ENCODE measurements around the gene SIGLECL1.
"Not testable (repeated sequence)": the region's sequence is repeated elsewhere in the genome, so short reads cannot be mapped to it uniquely, and the experiment has no call there.

SIGLECL1 gene

DNA sequence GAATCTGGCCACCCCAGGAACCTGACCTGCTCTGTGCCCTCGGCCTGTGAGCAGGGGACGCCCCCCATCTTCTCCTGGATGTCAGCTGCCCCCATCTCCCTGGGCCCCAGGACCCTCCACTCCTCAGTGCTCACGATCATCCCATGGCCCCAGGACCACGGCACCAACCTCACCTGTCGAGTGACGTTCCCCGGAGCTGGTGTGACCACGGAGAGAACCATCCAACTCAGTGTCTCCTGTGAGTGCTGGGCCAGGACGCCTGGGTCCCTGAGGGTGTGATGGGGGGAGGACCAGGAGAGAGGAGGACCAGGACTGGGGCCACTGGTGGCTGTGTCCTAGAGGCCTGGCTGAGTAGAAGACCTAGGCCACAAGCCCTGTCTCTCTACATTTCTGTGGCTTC is 39.0 kb upstream of the SIGLECL1 start:
- ChIA-PET POLR2A (ENCODE audit: low non-redundant PET) (no interaction called here), CTCF (no interaction called here)
- TF ChIP-seq, protein P1, sequence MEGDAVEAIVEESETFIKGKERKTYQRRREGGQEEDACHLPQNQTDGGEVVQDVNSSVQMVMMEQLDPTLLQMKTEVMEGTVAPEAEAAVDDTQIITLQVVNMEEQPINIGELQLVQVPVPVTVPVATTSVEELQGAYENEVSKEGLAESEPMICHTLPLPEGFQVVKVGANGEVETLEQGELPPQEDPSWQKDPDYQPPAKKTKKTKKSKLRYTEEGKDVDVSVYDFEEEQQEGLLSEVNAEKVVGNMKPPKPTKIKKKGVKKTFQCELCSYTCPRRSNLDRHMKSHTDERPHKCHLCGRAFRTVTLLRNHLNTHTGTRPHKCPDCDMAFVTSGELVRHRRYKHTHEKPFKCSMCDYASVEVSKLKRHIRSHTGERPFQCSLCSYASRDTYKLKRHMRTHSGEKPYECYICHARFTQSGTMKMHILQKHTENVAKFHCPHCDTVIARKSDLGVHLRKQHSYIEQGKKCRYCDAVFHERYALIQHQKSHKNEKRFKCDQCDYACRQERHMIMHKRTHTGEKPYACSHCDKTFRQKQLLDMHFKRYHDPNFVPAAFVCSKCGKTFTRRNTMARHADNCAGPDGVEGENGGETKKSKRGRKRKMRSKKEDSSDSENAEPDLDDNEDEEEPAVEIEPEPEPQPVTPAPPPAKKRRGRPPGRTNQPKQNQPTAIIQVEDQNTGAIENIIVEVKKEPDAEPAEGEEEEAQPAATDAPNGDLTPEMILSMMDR (conservative IDR thresholded peaks at IDR 0.05; ENCODE audit: low read depth): no peak
- no peak for DNase-seq (ENCODE audit: low spot score)
- H3K27ac ChIP-seq: no peak overlapping the region

DNA sequence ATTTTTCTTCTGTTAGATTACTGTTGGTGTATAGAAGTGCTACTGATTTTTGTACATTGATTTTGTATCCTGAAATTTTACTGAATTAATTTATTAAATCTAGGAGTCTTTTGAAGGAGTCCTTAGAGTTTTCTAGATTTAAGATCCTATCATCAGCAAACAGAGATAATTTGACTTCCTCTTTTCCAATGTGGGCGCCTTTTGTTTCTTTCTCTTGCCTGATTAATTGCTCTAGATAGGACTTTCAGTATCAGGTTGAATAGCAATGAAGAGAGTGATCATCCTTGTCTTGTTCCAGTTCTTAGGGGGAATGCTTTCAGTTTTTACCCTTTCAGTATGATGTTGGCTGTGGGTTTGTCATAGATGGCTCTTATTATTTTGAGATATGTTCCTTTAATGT is 31.6 kb upstream of the SIGLECL1 start:
- POLR2A ChIA-PET (ENCODE audit: low non-redundant PET): no interaction called here
- CTCF ChIA-PET: no interaction called here
- no peak for DNase-seq (ENCODE audit: low spot score)
- TF ChIP-seq, protein P1 (conservative IDR thresholded peaks at IDR 0.05; ENCODE audit: low read depth): no peak
- no peak overlapping the region for H3K27ac ChIP-seq

DNA sequence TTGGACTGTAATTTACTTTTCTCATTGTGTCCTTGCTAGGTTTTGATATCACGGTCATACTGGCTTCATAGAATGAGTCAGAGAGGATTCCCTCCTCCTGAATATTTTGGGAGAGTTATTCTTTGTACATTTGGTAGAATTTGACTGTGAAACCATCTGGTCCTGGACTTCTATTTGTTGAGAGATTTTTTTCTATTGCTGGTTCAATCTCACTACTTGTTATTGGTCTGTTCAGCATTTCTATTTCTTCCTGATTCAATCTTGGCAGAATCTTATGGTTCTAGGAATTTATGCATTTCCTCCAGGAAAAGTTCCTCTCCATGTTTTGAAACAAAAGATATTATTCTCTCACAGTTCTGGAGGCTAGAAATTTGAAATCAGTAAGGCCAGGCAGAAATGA is 30.9 kb upstream of the SIGLECL1 start:
- TF ChIP-seq, protein P1 (conservative IDR thresholded peaks at IDR 0.05; ENCODE audit: low read depth): no peak
- no peak for DNase-seq (ENCODE audit: low spot score)
- no peak overlapping the region for H3K27ac ChIP-seq
- POLR2A ChIA-PET (ENCODE audit: low non-redundant PET): no interaction called here
- CTCF ChIA-PET: no interaction called here

DNA sequence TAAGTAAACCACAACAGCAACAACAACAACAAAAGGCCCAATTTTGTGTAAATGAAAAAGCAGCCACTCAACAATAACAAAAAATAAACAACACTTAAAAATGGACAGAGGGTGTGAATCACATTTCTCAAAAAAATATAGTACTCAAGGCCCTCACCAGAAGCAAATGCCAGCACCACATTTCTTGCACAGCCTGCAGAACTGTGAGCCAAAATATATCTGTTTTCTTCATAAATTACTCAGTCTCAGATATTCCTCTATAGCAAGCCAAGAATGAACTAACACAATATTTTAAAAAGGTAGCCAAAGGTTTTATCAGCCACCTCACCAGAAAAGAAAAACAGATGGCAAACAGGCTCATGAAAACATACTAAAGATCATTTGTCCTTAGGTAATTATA is 29.9 kb upstream of the SIGLECL1 start:
- ChIA-PET CTCF (no interaction called here), POLR2A (ENCODE audit: low non-redundant PET) (no interaction called here)
- TF ChIP-seq, protein P1 (conservative IDR thresholded peaks at IDR 0.05; ENCODE audit: low read depth): no peak
- no peak overlapping the region for H3K27ac ChIP-seq
- DNase-seq (ENCODE audit: low spot score): no peak

DNA sequence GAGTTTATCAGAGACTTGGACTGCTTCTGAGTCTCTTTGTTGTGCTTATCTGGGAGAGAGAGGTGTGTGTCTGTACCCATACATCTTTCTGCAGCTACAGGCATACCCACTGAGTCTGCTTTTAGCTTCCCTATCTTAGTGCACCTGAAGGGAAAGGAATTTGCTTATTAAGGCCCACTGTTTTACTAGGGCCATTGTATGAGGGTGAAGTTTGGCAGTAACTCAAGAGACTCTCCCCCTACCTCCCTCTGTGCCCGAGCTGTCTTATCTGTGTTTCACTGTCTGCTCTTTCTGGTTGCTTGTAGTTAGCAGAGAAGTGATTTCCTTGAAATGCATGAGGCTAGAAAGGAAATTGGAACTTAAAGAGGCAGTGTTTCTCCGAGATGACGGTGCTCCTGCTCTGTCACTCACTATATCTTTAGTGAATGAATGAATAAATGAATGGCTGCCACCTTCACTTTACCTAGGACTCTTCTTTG is 26.7 kb upstream of the SIGLECL1 start:
- TF ChIP-seq, protein P1 (conservative IDR thresholded peaks at IDR 0.05; ENCODE audit: low read depth): no peak
- CTCF ChIA-PET: no interaction called here
- POLR2A ChIA-PET (ENCODE audit: low non-redundant PET): no interaction called here
- DNase-seq (ENCODE audit: low spot score): no peak
- no peak overlapping the region for H3K27ac ChIP-seq

DNA sequence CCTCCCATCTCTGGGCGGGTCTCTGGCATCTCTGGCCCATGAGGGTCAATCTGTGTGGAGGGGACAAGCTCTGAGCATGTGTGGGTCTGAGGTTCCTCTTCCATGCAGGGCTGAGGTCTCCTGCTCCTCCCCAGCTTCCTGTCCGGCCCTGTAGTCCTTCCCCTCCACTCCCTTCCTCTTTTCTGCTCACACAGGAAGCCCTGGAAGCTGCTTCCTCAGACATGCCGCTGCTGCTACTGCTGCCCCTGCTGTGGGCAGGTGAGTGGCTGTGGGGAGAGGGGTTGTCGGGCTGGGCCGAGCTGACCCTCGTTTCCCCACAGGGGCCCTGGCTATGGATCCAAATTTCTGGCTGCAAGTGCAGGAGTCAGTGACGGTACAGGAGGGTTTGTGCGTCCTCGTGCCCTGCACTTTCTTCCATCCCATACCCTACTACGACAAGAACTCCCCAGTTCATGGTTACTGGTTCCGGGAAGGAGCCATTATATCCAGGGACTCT is 25.9 kb upstream of the SIGLECL1 start, which contains the start of gene CD33:
CD33 (plus strand) TSS at position 183 of the 496 bp plus-strand sequence; CDS start at position 222, 39 bp downstream.
- H3K27ac ChIP-seq; CTCF ChIA-PET; DNase-seq (ENCODE audit: low spot score); POLR2A ChIA-PET (ENCODE audit: low non-redundant PET): not testable (repeated sequence)

DNA sequence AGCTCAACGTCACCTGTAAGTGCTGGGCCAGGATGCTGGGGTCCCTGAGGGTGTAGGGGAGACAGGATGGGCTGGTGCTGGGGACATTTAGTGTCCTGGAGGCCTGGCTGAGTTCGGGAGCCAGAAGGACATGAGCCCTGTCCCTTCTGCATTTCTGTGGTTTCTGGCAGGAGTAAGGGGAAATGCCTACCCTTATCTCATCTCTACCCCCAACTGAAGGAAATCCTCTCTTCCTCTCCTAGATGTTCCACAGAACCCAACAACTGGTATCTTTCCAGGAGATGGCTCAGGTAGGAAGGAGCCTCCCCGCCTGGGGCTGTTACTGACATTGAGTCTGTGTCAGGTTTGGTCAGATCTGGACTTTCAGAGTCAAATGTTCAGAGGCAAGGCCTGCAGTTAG is 24.8 kb upstream of the SIGLECL1 start:
- DNase-seq (ENCODE audit: low spot score): no peak
- POLR2A ChIA-PET (ENCODE audit: low non-redundant PET): no interaction called here
- CTCF ChIA-PET: no interaction called here
- TF ChIP-seq, protein P1 (conservative IDR thresholded peaks at IDR 0.05; ENCODE audit: low read depth): no peak
- H3K27ac ChIP-seq: no peak overlapping the region

Data from RWPE1 (cell line).